GM21381 (cell line): ENCODE results near the gene SETD1A.
"Not testable (repeated sequence)": the region's sequence is repeated elsewhere in the genome, so short reads cannot be mapped to it uniquely, and the experiment has no call there.

Experiments
- ATAC-seq: cut with Tn5 transposase; IDR thresholded peaks from one replicate; pipeline ENCODE4 v1.9.1; 2021; ENCODE audit warnings: mild to moderate bottlenecking, moderate library complexity; ENCODE audit not compliant: unreplicated experiment

The SETD1A gene

GRCh38 chr16:30928390-30928789 is 29.2 kb upstream of the SETD1A start:
- no peak for ATAC-seq

GRCh38 chr16:30929167-30929566 is 28.4 kb upstream of the SETD1A start:
- no peak for ATAC-seq

- ATAC-seq: no peak
Observed at GRCh38 chr16:30930160-30930571, 27.4 kb upstream of the SETD1A start.

GRCh38 chr16:30931068-30931650 is 26.4 kb upstream of the SETD1A start:
- ATAC-seq: no peak

GRCh38 chr16:30934827-30935557 is 22.6 kb upstream of the SETD1A start:
- no peak for ATAC-seq

- ATAC-seq: no peak
Observed at GRCh38 chr16:30937692-30938091, 19.9 kb upstream of the SETD1A start.

- ATAC-seq: not testable (repeated sequence)
Observed at GRCh38 chr16:30939571-30939970, 18.0 kb upstream of the SETD1A start.

- peak; percentile 80 for ATAC-seq
Observed at GRCh38 chr16:30941600-30942425, 15.7 kb upstream of the SETD1A start.

GRCh38 chr16:30942426-30942806 is 15.1 kb upstream of the SETD1A start:
- ATAC-seq: no peak

- no peak for ATAC-seq
Observed at GRCh38 chr16:30944352-30944751, 13.2 kb upstream of the SETD1A start.

GRCh38 chr16:30946671-30947540 is 10.6 kb upstream of the SETD1A start:
- ATAC-seq: no peak

- no peak for ATAC-seq
Observed at GRCh38 chr16:30947541-30947858, 10.1 kb upstream of the SETD1A start.

GRCh38 chr16:30947859-30948666 is 9.5 kb upstream of the SETD1A start:
- no peak for ATAC-seq

- ATAC-seq: peak; percentile 57
Observed at GRCh38 chr16:30948667-30949649, 8.6 kb upstream of the SETD1A start, which contains the start of gene ORAI3. TSS of gene ORAI3 (plus strand) at chr16:30949068. CDS start at chr16:30949290, 222 bp downstream.

- peak; percentile 43 for ATAC-seq
Observed at GRCh38 chr16:30949650-30950515, 7.7 kb upstream of the SETD1A start.

GRCh38 chr16:30950516-30951065 is 7.0 kb upstream of the SETD1A start:
- no peak for ATAC-seq

GRCh38 chr16:30951193-30951592 is 6.4 kb upstream of the SETD1A start:
- ATAC-seq: no peak

GRCh38 chr16:30951750-30952149 is 5.8 kb upstream of the SETD1A start:
- ATAC-seq: no peak
